GM19452 (cell line): ENCODE data around the gene EPHA2.

ENCODE experiments used
- ATAC-seq: cut with Tn5 transposase; IDR thresholded peaks from one replicate; pipeline ENCODE4 v1.9.1; 2021; ENCODE audit not compliant: unreplicated experiment

The EPHA2 gene

GRCh38 chr1:16151196-16151994 lies 4.5 kb downstream of the EPHA2 start:
- ATAC-seq = no peak

GRCh38 chr1:16150508-16150907 lies 5.4 kb downstream of the EPHA2 start:
- no peak for ATAC-seq

GRCh38 chr1:16149702-16150488 lies 6.0 kb downstream of the EPHA2 start:
- ATAC-seq = no peak

GRCh38 chr1:16149146-16149545 lies 6.7 kb downstream of the EPHA2 start:
- ATAC-seq = no peak

- no peak for ATAC-seq
Measured at GRCh38 chr1:16148329-16149092, 7.4 kb downstream of the EPHA2 start.

- no peak for ATAC-seq
Measured at GRCh38 chr1:16147156-16147926, 8.5 kb downstream of the EPHA2 start.

GRCh38 chr1:16146279-16147155 lies 9.4 kb downstream of the EPHA2 start:
- ATAC-seq = no peak

GRCh38 chr1:16145662-16146278 lies 10.1 kb downstream of the EPHA2 start:
- no peak for ATAC-seq

- no peak for ATAC-seq
Measured at GRCh38 chr1:16145030-16145661, 10.7 kb downstream of the EPHA2 start.

GRCh38 chr1:16144325-16145029 lies 11.4 kb downstream of the EPHA2 start:
- ATAC-seq = no peak

- no peak for ATAC-seq
Measured at GRCh38 chr1:16143566-16144324, 12.1 kb downstream of the EPHA2 start.

GRCh38 chr1:16143005-16143565 lies 12.8 kb downstream of the EPHA2 start:
- no peak for ATAC-seq

- no peak for ATAC-seq
Measured at GRCh38 chr1:16142383-16142995, 13.4 kb downstream of the EPHA2 start.

- ATAC-seq = no peak
Measured at GRCh38 chr1:16141573-16142336, 14.1 kb downstream of the EPHA2 start.

GRCh38 chr1:16140068-16140596 lies 15.7 kb downstream of the EPHA2 start:
- ATAC-seq = no peak

GRCh38 chr1:16139473-16139962 lies 16.4 kb downstream of the EPHA2 start:
- no peak for ATAC-seq
